ENCODE measurements around the gene PROX1. TPM values are rescaled to one million over a fixed set of nuclear protein-coding genes. Genes with fewer than 3 reads are reported as not detected.

PROX1 gene
- total and polyA plus RNA-seq, 4 experiments from 2014 or later: not detected

- Mint-ChIP-seq H3K27me3 (no peaks in the 10 kb centered on the region), H3K9me3 (peaks cover 0 to 2% (median 0%) of the 10 kb centered on the region in 8 donors), H3K27ac (no peak overlapping the region), H3K36me3 (no peaks in the 10 kb centered on the region), H3K4me3 (no peak overlapping the region), H3K4me1 (no peaks in the 10 kb centered on the region)
- Histone ChIP-seq H3K9me3 (ENCODE audit: control insufficient read depth in 1 of 2, low read length in 2 of 2) (no peaks in the 10 kb centered on the region), H3K27ac (ENCODE audit: low read depth, low read length) (no peak overlapping the region), H3K27me3 (ENCODE audit: insufficient read depth, low read length) (no peaks in the 10 kb centered on the region), H3K4me3 (ENCODE audit: low read length in 2 of 2) (no peak overlapping the region), H3K36me3 (ENCODE audit: insufficient read depth, low read length) (no peaks in the 10 kb centered on the region), H3K4me1 (ENCODE audit: insufficient read depth, low read length) (no peaks in the 10 kb centered on the region)
- DNase-seq: no peak
- POLR2A ChIA-PET (ENCODE audit: partially characterized antibody): no interaction called here
- intact Hi-C loops (cut with micrococcal nuclease): no loop called here
- CTCF ChIA-PET (ENCODE audit: partially characterized antibody): no interaction called here
These were observed 34.0 kb upstream of the PROX1 start for GRCh38 chr1:213953806-213954205.

GRCh38 chr1:213956295-213956770, 31.4 kb upstream of the PROX1 start:
- Histone ChIP-seq H3K4me3 (ENCODE audit: low read length in 2 of 2) (no peak overlapping the region), H3K27ac (ENCODE audit: low read depth, low read length) (no peak overlapping the region), H3K4me1 (ENCODE audit: insufficient read depth, low read length) (no peaks in the 10 kb centered on the region), H3K36me3 (ENCODE audit: insufficient read depth, low read length) (no peaks in the 10 kb centered on the region), H3K27me3 (ENCODE audit: insufficient read depth, low read length) (no peaks in the 10 kb centered on the region), H3K9me3 (ENCODE audit: control insufficient read depth in 1 of 2, low read length in 2 of 2) (no peaks in the 10 kb centered on the region)
- intact Hi-C loops (cut with micrococcal nuclease): no loop called here
- ChIA-PET CTCF (ENCODE audit: partially characterized antibody) (no interaction called here), POLR2A (ENCODE audit: partially characterized antibody) (no interaction called here)
- Mint-ChIP-seq H3K36me3 (no peaks in the 10 kb centered on the region), H3K27ac (no peak overlapping the region), H3K4me3 (no peak overlapping the region), H3K9me3 (peaks cover 0 to 4% (median 0%) of the 10 kb centered on the region in 8 donors), H3K4me1 (no peaks in the 10 kb centered on the region), H3K27me3 (no peaks in the 10 kb centered on the region)
- no peak for DNase-seq

- ChIA-PET CTCF (ENCODE audit: partially characterized antibody) (no interaction called here), POLR2A (ENCODE audit: partially characterized antibody) (no interaction called here)
- intact Hi-C loops (cut with micrococcal nuclease): no loop called here
- Mint-ChIP-seq H3K36me3 (no peaks in the 10 kb centered on the region), H3K27ac (no peak overlapping the region), H3K9me3 (peaks cover 0 to 9% (median 6%) of the 10 kb centered on the region in 8 donors), H3K4me1 (no peaks in the 10 kb centered on the region), H3K27me3 (no peaks in the 10 kb centered on the region), H3K4me3 (no peak overlapping the region)
- H3K36me3 ChIP-seq (ENCODE audit: insufficient read depth, low read length): no peaks in the 10 kb centered on the region
- no peak overlapping the region for H3K4me3 ChIP-seq (ENCODE audit: low read length in 2 of 2)
- H3K4me1 ChIP-seq (ENCODE audit: insufficient read depth, low read length): no peaks in the 10 kb centered on the region
- no peak overlapping the region for H3K27ac ChIP-seq (ENCODE audit: low read depth, low read length)
- DNase-seq: no peak
- no peaks in the 10 kb centered on the region for H3K9me3 ChIP-seq (ENCODE audit: control insufficient read depth in 1 of 2, low read length in 2 of 2)
- no peaks in the 10 kb centered on the region for H3K27me3 ChIP-seq (ENCODE audit: insufficient read depth, low read length)
These were observed 29.4 kb upstream of the PROX1 start for GRCh38 chr1:213958346-213958745.

- CTCF ChIA-PET (ENCODE audit: partially characterized antibody): no interaction called here
- Mint-ChIP-seq H3K4me1 (no peaks in the 10 kb centered on the region), H3K27me3 (peaks cover 0 to under 1% of the 10 kb centered on the region in 2 donors), H3K4me3 (no peak overlapping the region), H3K36me3 (no peaks in the 10 kb centered on the region), H3K27ac (no peak overlapping the region), H3K9me3 (peaks cover 0 to 10% (median 6%) of the 10 kb centered on the region in 8 donors)
- Histone ChIP-seq H3K9me3 (ENCODE audit: control insufficient read depth in 1 of 2, low read length in 2 of 2) (no peaks in the 10 kb centered on the region), H3K27me3 (ENCODE audit: insufficient read depth, low read length) (no peaks in the 10 kb centered on the region), H3K4me3 (ENCODE audit: low read length in 2 of 2) (no peak overlapping the region), H3K27ac (ENCODE audit: low read depth, low read length) (no peak overlapping the region), H3K36me3 (ENCODE audit: insufficient read depth, low read length) (no peaks in the 10 kb centered on the region), H3K4me1 (ENCODE audit: insufficient read depth, low read length) (no peaks in the 10 kb centered on the region)
- DNase-seq: no peak
- intact Hi-C loops (cut with micrococcal nuclease): no loop called here
- POLR2A ChIA-PET (ENCODE audit: partially characterized antibody): no interaction called here
These were observed 26.8 kb upstream of the PROX1 start for GRCh38 chr1:213960963-213961362.

GRCh38 chr1:213962508-213962907, 25.3 kb upstream of the PROX1 start:
- H3K9me3 Mint-ChIP-seq: peaks cover 0 to 12% (median 6%) of the 10 kb centered on the region in 8 donors
- no peak overlapping the region for H3K4me3 Mint-ChIP-seq
- no peak overlapping the region for H3K27ac Mint-ChIP-seq
- CTCF ChIA-PET (ENCODE audit: partially characterized antibody): no interaction called here
- H3K4me1 ChIP-seq (ENCODE audit: insufficient read depth, low read length): no peaks in the 10 kb centered on the region
- no peak for DNase-seq
- intact Hi-C loops (cut with micrococcal nuclease): no loop called here
- no peaks in the 10 kb centered on the region for H3K36me3 Mint-ChIP-seq
- H3K9me3 ChIP-seq (ENCODE audit: control insufficient read depth in 1 of 2, low read length in 2 of 2): no peaks in the 10 kb centered on the region
- POLR2A ChIA-PET (ENCODE audit: partially characterized antibody): no interaction called here
- H3K4me1 Mint-ChIP-seq: no peaks in the 10 kb centered on the region
- H3K27ac ChIP-seq (ENCODE audit: low read depth, low read length): no peak overlapping the region
- H3K27me3 Mint-ChIP-seq: peaks cover 1 to 5% of the 10 kb centered on the region in 2 donors
- H3K36me3 ChIP-seq (ENCODE audit: insufficient read depth, low read length): no peaks in the 10 kb centered on the region
- H3K4me3 ChIP-seq (ENCODE audit: low read length in 2 of 2): no peak overlapping the region
- no peaks in the 10 kb centered on the region for H3K27me3 ChIP-seq (ENCODE audit: insufficient read depth, low read length)

GRCh38 chr1:213966122-213966521, 21.7 kb upstream of the PROX1 start:
- Mint-ChIP-seq H3K4me3 (no peak overlapping the region), H3K36me3 (no peaks in the 10 kb centered on the region), H3K4me1 (no peaks in the 10 kb centered on the region), H3K27ac (no peak overlapping the region), H3K9me3 (peaks cover 0 to 12% (median 7%) of the 10 kb centered on the region in 8 donors), H3K27me3 (peaks cover 1 to 5% of the 10 kb centered on the region in 2 donors)
- ChIA-PET CTCF (ENCODE audit: partially characterized antibody) (no interaction called here), POLR2A (ENCODE audit: partially characterized antibody) (no interaction called here)
- no peaks in the 10 kb centered on the region for H3K4me1 ChIP-seq (ENCODE audit: insufficient read depth, low read length)
- no peak overlapping the region for H3K4me3 ChIP-seq (ENCODE audit: low read length in 2 of 2)
- H3K36me3 ChIP-seq (ENCODE audit: insufficient read depth, low read length): no peaks in the 10 kb centered on the region
- H3K9me3 ChIP-seq (ENCODE audit: control insufficient read depth in 1 of 2, low read length in 2 of 2): no peaks in the 10 kb centered on the region
- no peaks in the 10 kb centered on the region for H3K27me3 ChIP-seq (ENCODE audit: insufficient read depth, low read length)
- DNase-seq: no peak
- no peak overlapping the region for H3K27ac ChIP-seq (ENCODE audit: low read depth, low read length)
- intact Hi-C loops (cut with micrococcal nuclease): no loop called here

GRCh38 chr1:213968146-213968825, 19.5 kb upstream of the PROX1 start:
- no peaks in the 10 kb centered on the region for H3K36me3 ChIP-seq (ENCODE audit: insufficient read depth, low read length)
- intact Hi-C loops (cut with micrococcal nuclease): no loop called here
- Mint-ChIP-seq H3K4me3 (no peak overlapping the region), H3K9me3 (peaks cover 0 to 8% (median 3%) of the 10 kb centered on the region in 8 donors), H3K27me3 (peaks cover 1 to 5% of the 10 kb centered on the region in 2 donors), H3K36me3 (no peaks in the 10 kb centered on the region), H3K27ac (no peak overlapping the region), H3K4me1 (no peaks in the 10 kb centered on the region)
- no peak overlapping the region for H3K27ac ChIP-seq (ENCODE audit: low read depth, low read length)
- no peak overlapping the region for H3K4me3 ChIP-seq (ENCODE audit: low read length in 2 of 2)
- ChIA-PET POLR2A (ENCODE audit: partially characterized antibody) (no interaction called here), CTCF (ENCODE audit: partially characterized antibody) (interaction anchor here (0.8 kb wide), 1 partner anchor 10 kb away, joined by 3 read pairs; no protein-coding TSS in a partner anchor)
- DNase-seq: no peak
- H3K4me1 ChIP-seq (ENCODE audit: insufficient read depth, low read length): no peaks in the 10 kb centered on the region
- H3K27me3 ChIP-seq (ENCODE audit: insufficient read depth, low read length): no peaks in the 10 kb centered on the region
- H3K9me3 ChIP-seq (ENCODE audit: control insufficient read depth in 1 of 2, low read length in 2 of 2): no peaks in the 10 kb centered on the region
